HEK293 (cell line): ENCODE data around the gene GTPBP10.

Experiments
- CTCF ChIA-PET: fragments of 350-600 bp; formaldehyde crosslinking; extraction: SDS; loops from one replicate; lab custom pipeline; 2021; ENCODE audit warnings: antibody characterized with exemption; lab: Yijun Ruan, JAX
- POLR2A ChIA-PET: fragments of 300-600 bp; formaldehyde crosslinking; extraction: SDS; loops from one replicate; lab custom pipeline; 2020; ENCODE audit warnings: antibody characterized with exemption, inconsistent platforms; lab: Yijun Ruan, JAX
- H3K27ac ChIP-seq: fragments of 200-500 bp; sonication (Bioruptor generic); 2 replicates; pipeline ENCODE4 v1.5.1; 2014; ENCODE audit warnings: low read depth, low read length, control low read depth, inconsistent platforms; ENCODE audit errors: extremely low read depth
- H3K36me3 ChIP-seq, 2 experiments: fragments of 200-500 bp in 1 of 2; sonication (Bioruptor generic) in 1 of 2; 1 replicate in 1 of 2; 2 replicates in 1 of 2; pipeline ENCODE4 v1.5.1; 2014 to 2017; ENCODE audit warnings: inconsistent platforms in 2 of 2, low read length in 2 of 2; ENCODE audit not compliant: control insufficient read depth in 2 of 2, insufficient read depth in 1 of 2
- H3K4me1 ChIP-seq: fragments of 200-500 bp; sonication (Bioruptor generic); 2 replicates; pipeline ENCODE4 v1.5.1; 2014; ENCODE audit warnings: mild to moderate bottlenecking, low read length, inconsistent platforms; ENCODE audit not compliant: control insufficient read depth, insufficient read depth
- H3K4me3 ChIP-seq: 2 replicates; pipeline ENCODE4 v1.5.1; 2011; ENCODE audit warnings: low read depth, mild to moderate bottlenecking, control low read depth, low read length, moderate library complexity
- H3K9me3 ChIP-seq: fragments of 200-500 bp; sonication (Bioruptor generic); 2 replicates; pipeline ENCODE4 v1.5.1; 2014; ENCODE audit warnings: low read depth, low read length, inconsistent platforms; ENCODE audit not compliant: control insufficient read depth, insufficient read depth
- REPIN1 ChIP-seq: fragments of 450-650 bp; formaldehyde crosslinking; IDR thresholded peaks from 2 replicates; pipeline ENCODE4 v1.5.1; 2017; ENCODE audit warnings: missing biosample characterization, missing genetic modification characterization, low read depth
- ZBTB20 ChIP-seq: fragments of 450-650 bp; formaldehyde crosslinking; IDR thresholded peaks from 2 replicates; pipeline ENCODE4 v1.5.1; 2016; ENCODE audit warnings: missing biosample characterization, missing genetic modification characterization
- ZBTB48 ChIP-seq: fragments of 450-650 bp; formaldehyde crosslinking; IDR thresholded peaks from 2 replicates; pipeline ENCODE4 v1.5.1; 2016; ENCODE audit warnings: missing biosample characterization, missing genetic modification characterization
- ZNF121 ChIP-seq: fragments of 450-650 bp; formaldehyde crosslinking; IDR thresholded peaks from 2 replicates; pipeline ENCODE4 v1.5.1; 2016; ENCODE audit warnings: missing biosample characterization, missing genetic modification characterization
- ZNF335 ChIP-seq: fragments of 450-650 bp; formaldehyde crosslinking; conservative IDR thresholded peaks from 2 replicates; pipeline ENCODE4 v1.5.1; 2016; ENCODE audit warnings: missing biosample characterization, missing genetic modification characterization
- ZNF549 ChIP-seq: fragments of 450-650 bp; IDR thresholded peaks from 2 replicates; pipeline ENCODE4 v1.5.1; 2018; ENCODE audit warnings: missing biosample characterization, missing genetic modification characterization, mild to moderate bottlenecking, inconsistent platforms, moderate library complexity
- ZSCAN18 ChIP-seq: fragments of 450-650 bp; formaldehyde crosslinking; IDR thresholded peaks from 2 replicates; pipeline ENCODE4 v1.5.1; 2016; ENCODE audit warnings: missing biosample characterization, missing genetic modification characterization
- TF ChIP-seq, protein P1 (sequence below): fragments of 450-650 bp; formaldehyde crosslinking; IDR thresholded peaks from 2 replicates; pipeline ENCODE4 v1.5.1; 2016; ENCODE audit warnings: missing biosample characterization, missing genetic modification characterization, borderline replicate concordance
- TF ChIP-seq, protein P2 (sequence below): fragments of 450-650 bp; formaldehyde crosslinking; IDR thresholded peaks from 2 replicates; pipeline ENCODE4 v1.5.1; 2016; ENCODE audit warnings: missing biosample characterization, missing genetic modification characterization
- TF ChIP-seq, protein P3 (sequence below): fragments of 450-650 bp; formaldehyde crosslinking; IDR thresholded peaks from 2 replicates; pipeline ENCODE4 v1.5.1; 2016; ENCODE audit warnings: missing biosample characterization, missing genetic modification characterization

Gene GTPBP10

DNA sequence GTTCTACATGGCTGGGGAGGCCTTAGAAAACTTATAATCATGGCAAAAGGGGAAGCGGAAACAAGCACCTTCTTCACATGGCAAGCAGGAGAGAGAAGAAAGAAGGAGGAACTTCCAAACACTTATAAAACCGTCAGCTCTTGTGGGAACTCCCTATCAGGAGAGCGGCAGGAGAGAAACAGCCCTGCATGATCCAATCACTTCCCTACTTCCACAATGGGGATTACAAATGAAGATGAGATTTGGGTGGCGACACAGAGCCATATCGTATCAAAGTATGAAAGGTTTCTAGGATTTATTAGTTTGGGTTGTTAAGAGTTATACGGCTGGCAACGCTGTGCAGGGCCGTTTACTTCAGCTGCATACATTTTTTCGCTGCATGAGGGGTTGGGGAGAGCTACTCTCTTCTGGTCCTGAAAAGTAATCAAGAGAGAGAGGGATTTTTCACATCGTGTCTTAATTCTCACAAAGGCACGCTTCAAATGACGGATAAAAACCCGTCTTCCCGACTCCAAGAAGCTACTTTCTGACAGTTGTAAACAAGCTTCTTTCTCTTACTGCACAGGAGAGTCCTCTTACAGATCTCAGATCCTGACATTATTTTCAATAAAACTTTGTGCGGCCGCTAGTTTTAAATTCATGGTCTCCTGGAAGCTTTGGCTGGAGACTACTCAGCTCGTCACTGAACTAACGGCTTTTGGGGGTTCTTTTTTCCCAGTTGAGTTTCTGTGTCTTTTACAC, 751 bp upstream of the GTPBP10 start:
- ChIA-PET POLR2A (interaction anchor here (0.7 to 1.8 kb wide), 3 partner anchors 9 to 134 kb away, joined by 3 to 7 read pairs (median 4); partner anchors contain the start of gene STEAP2), CTCF (interaction anchor here (0.5 to 1.3 kb wide), 6 partner anchors 9 to 283 kb away, joined by 3 to 5 read pairs (median 3); no protein-coding TSS in a partner anchor)
- H3K27ac ChIP-seq = no peak overlapping the region; the same call in 1 of the 2 replicates

DNA sequence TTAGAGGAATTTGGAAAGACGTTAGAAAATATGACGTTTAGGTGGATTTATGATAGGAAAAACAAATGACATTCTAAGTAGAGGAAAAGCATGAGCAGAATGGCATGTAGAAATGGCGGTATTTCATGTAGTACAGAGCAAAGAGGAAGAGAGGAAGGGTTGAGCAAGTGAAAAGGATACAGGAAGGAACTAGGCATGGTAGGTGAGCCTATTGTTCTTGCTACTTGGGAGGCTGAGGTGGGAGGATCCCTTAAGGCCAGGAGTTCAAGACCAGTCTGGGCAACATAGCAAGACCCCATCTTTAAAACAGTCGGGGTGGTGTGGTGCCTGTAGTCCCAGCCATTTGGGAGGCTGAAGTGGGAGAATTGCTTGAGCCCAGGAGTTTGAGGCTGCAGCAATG, 1.2 kb downstream of the GTPBP10 start:
- H3K36me3 ChIP-seq = no peaks in the 10 kb centered on the region
- TF ChIP-seq REPIN1 (no peak), ZNF121 (tag by site-specific recombination) (peak; percentile 59)
- TF ChIP-seq, all 188 proteins: peak for 1
- no peak overlapping the region for H3K4me3 ChIP-seq
- H3K9me3 ChIP-seq = no peaks in the 10 kb centered on the region
- no peaks in the 10 kb centered on the region for H3K4me1 ChIP-seq
- ChIA-PET CTCF (interaction anchor here (0.7 kb wide), 1 partner anchor 31 kb away, joined by 5 read pairs; no protein-coding TSS in a partner anchor), POLR2A (no interaction called here)
- H3K27ac ChIP-seq = no peak overlapping the region

More for the DNA sequence above, 751 bp upstream of the GTPBP10 start:
- Histone ChIP-seq H3K4me1 (no peaks in the 10 kb centered on the region), H3K36me3 (no peaks in the 10 kb centered on the region), H3K4me3 (peak overlapping the region; percentile 90), H3K9me3 (no peaks in the 10 kb centered on the region)
- TF ChIP-seq ZNF549 (tag by site-specific recombination) (no peak), ZNF335 (peak; percentile 43; the same call in 1 of the 2 replicates), ZBTB20 (tag by site-specific recombination) (peak; percentile 38; the same call in 1 of the 2 replicates)

DNA sequence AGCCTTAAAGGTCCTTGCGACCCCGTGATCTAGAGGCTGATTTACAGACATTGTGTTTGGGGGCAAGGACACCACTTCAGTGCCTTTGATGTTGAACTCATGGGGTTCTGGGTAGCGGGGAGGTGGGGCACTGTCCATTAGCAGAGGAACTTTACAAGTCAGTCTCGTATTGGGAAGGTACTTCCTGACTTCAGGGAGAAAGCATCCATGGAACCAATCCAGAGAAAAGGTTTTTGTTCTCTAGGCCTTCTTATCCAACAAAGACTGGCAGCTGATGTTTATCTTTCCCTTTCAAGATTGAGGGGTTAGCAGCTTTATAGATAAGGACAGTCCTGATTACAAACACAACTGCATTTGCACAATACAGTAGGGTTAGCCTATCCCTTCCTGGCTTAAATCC, 2.8 kb downstream of the GTPBP10 start:
- Histone ChIP-seq H3K4me1 (no peaks in the 10 kb centered on the region), H3K27ac (no peak overlapping the region), H3K4me3 (no peak overlapping the region), H3K36me3 (peaks cover 1 to 12% of the 10 kb centered on the region in 2 experiments), H3K9me3 (no peaks in the 10 kb centered on the region)
- CTCF ChIA-PET = no interaction called here
- TF ChIP-seq, protein P1, sequence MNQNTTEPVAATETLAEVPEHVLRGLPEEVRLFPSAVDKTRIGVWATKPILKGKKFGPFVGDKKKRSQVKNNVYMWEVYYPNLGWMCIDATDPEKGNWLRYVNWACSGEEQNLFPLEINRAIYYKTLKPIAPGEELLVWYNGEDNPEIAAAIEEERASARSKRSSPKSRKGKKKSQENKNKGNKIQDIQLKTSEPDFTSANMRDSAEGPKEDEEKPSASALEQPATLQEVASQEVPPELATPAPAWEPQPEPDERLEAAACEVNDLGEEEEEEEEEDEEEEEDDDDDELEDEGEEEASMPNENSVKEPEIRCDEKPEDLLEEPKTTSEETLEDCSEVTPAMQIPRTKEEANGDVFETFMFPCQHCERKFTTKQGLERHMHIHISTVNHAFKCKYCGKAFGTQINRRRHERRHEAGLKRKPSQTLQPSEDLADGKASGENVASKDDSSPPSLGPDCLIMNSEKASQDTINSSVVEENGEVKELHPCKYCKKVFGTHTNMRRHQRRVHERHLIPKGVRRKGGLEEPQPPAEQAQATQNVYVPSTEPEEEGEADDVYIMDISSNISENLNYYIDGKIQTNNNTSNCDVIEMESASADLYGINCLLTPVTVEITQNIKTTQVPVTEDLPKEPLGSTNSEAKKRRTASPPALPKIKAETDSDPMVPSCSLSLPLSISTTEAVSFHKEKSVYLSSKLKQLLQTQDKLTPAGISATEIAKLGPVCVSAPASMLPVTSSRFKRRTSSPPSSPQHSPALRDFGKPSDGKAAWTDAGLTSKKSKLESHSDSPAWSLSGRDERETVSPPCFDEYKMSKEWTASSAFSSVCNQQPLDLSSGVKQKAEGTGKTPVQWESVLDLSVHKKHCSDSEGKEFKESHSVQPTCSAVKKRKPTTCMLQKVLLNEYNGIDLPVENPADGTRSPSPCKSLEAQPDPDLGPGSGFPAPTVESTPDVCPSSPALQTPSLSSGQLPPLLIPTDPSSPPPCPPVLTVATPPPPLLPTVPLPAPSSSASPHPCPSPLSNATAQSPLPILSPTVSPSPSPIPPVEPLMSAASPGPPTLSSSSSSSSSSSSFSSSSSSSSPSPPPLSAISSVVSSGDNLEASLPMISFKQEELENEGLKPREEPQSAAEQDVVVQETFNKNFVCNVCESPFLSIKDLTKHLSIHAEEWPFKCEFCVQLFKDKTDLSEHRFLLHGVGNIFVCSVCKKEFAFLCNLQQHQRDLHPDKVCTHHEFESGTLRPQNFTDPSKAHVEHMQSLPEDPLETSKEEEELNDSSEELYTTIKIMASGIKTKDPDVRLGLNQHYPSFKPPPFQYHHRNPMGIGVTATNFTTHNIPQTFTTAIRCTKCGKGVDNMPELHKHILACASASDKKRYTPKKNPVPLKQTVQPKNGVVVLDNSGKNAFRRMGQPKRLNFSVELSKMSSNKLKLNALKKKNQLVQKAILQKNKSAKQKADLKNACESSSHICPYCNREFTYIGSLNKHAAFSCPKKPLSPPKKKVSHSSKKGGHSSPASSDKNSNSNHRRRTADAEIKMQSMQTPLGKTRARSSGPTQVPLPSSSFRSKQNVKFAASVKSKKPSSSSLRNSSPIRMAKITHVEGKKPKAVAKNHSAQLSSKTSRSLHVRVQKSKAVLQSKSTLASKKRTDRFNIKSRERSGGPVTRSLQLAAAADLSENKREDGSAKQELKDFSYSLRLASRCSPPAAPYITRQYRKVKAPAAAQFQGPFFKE = no peak
- no peak for TF ChIP-seq ZSCAN18 (tag by site-specific recombination)
- TF ChIP-seq, protein P2, sequence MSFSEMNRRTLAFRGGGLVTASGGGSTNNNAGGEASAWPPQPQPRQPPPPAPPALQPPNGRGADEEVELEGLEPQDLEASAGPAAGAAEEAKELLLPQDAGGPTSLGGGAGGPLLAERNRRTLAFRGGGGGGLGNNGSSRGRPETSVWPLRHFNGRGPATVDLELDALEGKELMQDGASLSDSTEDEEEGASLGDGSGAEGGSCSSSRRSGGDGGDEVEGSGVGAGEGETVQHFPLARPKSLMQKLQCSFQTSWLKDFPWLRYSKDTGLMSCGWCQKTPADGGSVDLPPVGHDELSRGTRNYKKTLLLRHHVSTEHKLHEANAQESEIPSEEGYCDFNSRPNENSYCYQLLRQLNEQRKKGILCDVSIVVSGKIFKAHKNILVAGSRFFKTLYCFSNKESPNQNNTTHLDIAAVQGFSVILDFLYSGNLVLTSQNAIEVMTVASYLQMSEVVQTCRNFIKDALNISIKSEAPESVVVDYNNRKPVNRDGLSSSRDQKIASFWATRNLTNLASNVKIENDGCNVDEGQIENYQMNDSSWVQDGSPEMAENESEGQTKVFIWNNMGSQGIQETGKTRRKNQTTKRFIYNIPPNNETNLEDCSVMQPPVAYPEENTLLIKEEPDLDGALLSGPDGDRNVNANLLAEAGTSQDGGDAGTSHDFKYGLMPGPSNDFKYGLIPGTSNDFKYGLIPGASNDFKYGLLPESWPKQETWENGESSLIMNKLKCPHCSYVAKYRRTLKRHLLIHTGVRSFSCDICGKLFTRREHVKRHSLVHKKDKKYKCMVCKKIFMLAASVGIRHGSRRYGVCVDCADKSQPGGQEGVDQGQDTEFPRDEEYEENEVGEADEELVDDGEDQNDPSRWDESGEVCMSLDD (tag by site-specific recombination) = no peak
- TF ChIP-seq, protein P3, sequence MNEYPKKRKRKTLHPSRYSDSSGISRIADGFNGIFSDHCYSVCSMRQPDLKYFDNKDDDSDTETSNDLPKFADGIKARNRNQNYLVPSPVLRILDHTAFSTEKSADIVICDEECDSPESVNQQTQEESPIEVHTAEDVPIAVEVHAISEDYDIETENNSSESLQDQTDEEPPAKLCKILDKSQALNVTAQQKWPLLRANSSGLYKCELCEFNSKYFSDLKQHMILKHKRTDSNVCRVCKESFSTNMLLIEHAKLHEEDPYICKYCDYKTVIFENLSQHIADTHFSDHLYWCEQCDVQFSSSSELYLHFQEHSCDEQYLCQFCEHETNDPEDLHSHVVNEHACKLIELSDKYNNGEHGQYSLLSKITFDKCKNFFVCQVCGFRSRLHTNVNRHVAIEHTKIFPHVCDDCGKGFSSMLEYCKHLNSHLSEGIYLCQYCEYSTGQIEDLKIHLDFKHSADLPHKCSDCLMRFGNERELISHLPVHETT (tag by site-specific recombination) = no peak
- no peak for TF ChIP-seq ZBTB48 (tag by site-specific recombination)
- POLR2A ChIA-PET = no interaction called here
